ENCODE measurements around the gene DALRD3. TPM values are rescaled to one million over a fixed set of nuclear protein-coding genes. Genes with fewer than 3 reads are reported as not detected.

The DALRD3 gene
- total RNA-seq, 4 donors from 2014 or later: 35.7 to 48.6 (median 43.8) TPM

DNA sequence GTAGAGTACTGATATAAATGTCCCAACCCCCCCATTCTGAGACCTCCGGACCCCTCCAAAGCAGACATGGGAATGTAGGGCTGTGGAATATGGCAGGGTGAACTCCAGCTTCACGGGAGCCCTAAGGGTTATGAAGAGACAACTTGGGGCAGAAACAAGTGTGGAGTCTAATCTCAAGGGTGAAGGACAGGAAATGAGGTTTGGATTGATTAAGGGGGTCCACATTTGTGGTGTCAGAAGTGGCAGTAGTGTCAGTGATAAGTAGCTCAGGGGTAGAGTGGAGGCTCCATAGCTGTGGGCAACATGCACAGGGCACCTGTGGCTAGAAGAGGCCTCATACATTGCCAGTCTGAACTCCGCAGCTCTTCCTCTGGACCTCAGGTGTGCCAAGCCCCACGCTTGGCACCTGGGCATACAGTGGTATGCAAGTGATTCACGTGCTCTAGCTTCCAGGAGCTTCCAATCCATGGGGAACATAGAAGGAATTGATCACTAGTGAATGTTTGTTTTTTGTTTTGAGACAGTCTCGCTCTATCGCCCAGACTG lies 32.5 kb downstream of the DALRD3 start:
- Histone ChIP-seq H3K4me3 (no peak overlapping the region), H3K27me3 (no peaks in the 10 kb centered on the region), H3K9me3 (no peaks in the 10 kb centered on the region), H3K36me3 (peaks cover 6 to 52% (median 11%) of the 10 kb centered on the region in 3 donors), H3K27ac (no peak overlapping the region), H3K4me1 (peaks cover 0 to 28% (median 9%) of the 10 kb centered on the region in 4 donors)
- 87 to 90% methylated on average over 7 of the region's 7 CpGs for WGBS, 2 donors
- TF ChIP-seq, protein P1, sequence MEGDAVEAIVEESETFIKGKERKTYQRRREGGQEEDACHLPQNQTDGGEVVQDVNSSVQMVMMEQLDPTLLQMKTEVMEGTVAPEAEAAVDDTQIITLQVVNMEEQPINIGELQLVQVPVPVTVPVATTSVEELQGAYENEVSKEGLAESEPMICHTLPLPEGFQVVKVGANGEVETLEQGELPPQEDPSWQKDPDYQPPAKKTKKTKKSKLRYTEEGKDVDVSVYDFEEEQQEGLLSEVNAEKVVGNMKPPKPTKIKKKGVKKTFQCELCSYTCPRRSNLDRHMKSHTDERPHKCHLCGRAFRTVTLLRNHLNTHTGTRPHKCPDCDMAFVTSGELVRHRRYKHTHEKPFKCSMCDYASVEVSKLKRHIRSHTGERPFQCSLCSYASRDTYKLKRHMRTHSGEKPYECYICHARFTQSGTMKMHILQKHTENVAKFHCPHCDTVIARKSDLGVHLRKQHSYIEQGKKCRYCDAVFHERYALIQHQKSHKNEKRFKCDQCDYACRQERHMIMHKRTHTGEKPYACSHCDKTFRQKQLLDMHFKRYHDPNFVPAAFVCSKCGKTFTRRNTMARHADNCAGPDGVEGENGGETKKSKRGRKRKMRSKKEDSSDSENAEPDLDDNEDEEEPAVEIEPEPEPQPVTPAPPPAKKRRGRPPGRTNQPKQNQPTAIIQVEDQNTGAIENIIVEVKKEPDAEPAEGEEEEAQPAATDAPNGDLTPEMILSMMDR (IDR thresholded peaks at IDR 0.05): no peak
- TF ChIP-seq EP300 (IDR thresholded peaks at IDR 0.05) (no peak), POLR2A (IDR thresholded peaks at IDR 0.05) (no peak)
- DNase-seq (ENCODE audit: low spot score in 2 of 2): no peak

DNA sequence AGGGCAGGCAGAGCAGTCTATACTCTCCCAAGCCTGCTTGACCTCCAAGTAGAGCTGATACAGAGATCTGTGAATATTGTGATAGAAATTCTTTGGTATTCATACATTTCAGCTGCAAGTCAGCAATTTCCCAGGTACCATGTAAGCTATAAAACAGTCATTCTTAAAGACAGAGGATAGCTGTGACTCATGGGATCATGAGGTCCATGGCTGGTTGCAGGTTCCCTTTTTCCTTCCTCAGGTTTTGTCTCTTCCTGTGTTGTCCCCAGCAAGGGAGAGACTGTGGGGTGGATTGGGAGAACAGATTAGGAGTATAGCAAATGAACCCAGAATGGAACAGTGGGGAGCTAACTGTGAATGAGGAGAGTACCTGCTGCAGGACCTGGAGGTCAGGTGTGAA lies 33.7 kb downstream of the DALRD3 start:
- Histone ChIP-seq H3K27ac (no peak overlapping the region), H3K4me3 (no peak overlapping the region), H3K27me3 (no peaks in the 10 kb centered on the region), H3K9me3 (no peaks in the 10 kb centered on the region), H3K4me1 (peaks cover 0 to 26% (median 8%) of the 10 kb centered on the region in 4 donors), H3K36me3 (peaks cover 6 to 65% (median 20%) of the 10 kb centered on the region in 3 donors)
- no peak for TF ChIP-seq EP300 (IDR thresholded peaks at IDR 0.05)
- DNase-seq (ENCODE audit: low spot score in 2 of 2): no peak

DNA sequence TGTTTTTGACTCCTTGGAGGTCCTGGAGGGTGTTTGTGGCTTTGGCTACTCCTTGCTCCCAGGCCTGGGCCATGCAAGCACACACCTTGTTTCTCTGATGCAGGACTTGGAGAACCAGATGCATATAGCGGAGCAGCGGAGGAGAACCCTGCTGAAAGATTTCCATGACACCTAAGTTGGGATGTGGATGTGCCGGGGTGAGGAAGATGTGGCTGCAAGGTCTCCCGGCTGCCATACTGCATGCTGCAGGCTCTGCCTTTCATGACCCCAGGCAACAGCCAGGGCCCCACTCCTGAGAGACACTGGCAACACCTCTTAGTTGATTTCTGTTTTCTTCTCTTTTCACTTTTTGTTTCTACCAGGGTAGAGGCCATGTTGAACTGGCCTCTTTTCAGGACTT lies 35.3 kb downstream of the DALRD3 start:
- DNase-seq (ENCODE audit: low spot score in 2 of 2): no peak
- Histone ChIP-seq H3K36me3 (peaks cover 6 to 79% (median 20%) of the 10 kb centered on the region in 3 donors), H3K9me3 (no peaks in the 10 kb centered on the region), H3K27me3 (no peaks in the 10 kb centered on the region), H3K4me1 (peaks cover 0 to 12% (median 0%) of the 10 kb centered on the region in 4 donors), H3K27ac (no peak overlapping the region), H3K4me3 (no peak overlapping the region)
- 86 to 88% methylated on average over 4 of the region's 4 CpGs for WGBS, 2 donors
- TF ChIP-seq, protein P1 (IDR thresholded peaks at IDR 0.05): no peak
- TF ChIP-seq EP300 (IDR thresholded peaks at IDR 0.05) (no peak), POLR2A (IDR thresholded peaks at IDR 0.05) (no peak)

DNA sequence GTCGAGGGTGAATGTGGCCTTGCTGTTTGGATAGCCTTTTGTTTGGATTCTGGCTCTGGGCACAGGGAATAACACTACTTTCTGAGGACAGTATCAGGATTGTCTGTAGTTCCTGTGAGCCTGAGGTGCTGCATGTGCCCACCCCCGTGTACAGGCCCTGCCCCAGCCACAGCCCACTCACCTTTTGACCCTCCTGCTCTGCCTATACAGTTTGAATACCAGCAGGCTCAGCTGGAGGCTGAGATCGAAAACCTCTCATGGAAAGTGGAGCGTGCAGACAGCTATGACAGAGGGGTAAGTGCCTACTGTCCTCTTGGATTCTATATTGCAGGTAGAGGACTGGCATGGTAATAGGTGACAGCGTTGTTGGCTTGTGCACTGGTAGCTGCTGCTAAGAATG lies 35.7 kb downstream of the DALRD3 start:
- H3K27ac ChIP-seq: no peak overlapping the region
- no peak for DNase-seq (ENCODE audit: low spot score in 2 of 2)
- TF ChIP-seq, protein P1 (IDR thresholded peaks at IDR 0.05): no peak
- TF ChIP-seq POLR2A (IDR thresholded peaks at IDR 0.05) (no peak), EP300 (IDR thresholded peaks at IDR 0.05) (no peak)
- H3K4me3 ChIP-seq: no peak overlapping the region
- H3K27me3 ChIP-seq: no peaks in the 10 kb centered on the region
- 53 to 70% methylated on average over 5 of the region's 5 CpGs for WGBS, 2 donors
- H3K9me3 ChIP-seq: no peaks in the 10 kb centered on the region
- peaks cover 6 to 83% (median 24%) of the 10 kb centered on the region in 3 donors for H3K36me3 ChIP-seq
- peaks cover 0 to 8% (median 0%) of the 10 kb centered on the region in 4 donors for H3K4me1 ChIP-seq

DNA sequence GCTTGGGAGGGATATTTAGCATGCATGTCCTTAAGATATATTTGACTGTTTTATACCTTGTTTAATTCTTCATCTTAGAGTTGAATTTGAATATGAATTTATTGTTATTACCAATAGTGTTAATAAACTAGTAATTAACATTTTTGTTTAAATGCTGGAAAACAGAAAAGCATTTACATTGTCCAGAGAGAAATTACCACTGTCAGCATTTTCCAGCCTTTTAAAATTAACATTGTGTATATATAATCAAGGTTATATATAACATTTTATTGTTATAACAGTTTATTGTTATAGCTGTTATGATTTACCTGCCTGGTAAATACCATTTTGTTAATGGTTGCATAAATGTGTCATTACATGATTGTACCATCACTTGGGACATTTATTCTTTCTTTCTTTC lies 36.4 kb downstream of the DALRD3 start:
- H3K36me3 ChIP-seq: peaks cover 6 to 90% (median 30%) of the 10 kb centered on the region in 3 donors
- peaks cover 0 to 8% (median 0%) of the 10 kb centered on the region in 4 donors for H3K4me1 ChIP-seq
- DNase-seq (ENCODE audit: low spot score in 2 of 2): no peak
- no peak overlapping the region for H3K4me3 ChIP-seq
- H3K27ac ChIP-seq: no peak overlapping the region
- TF ChIP-seq POLR2A (IDR thresholded peaks at IDR 0.05) (no peak), EP300 (IDR thresholded peaks at IDR 0.05) (no peak)
- TF ChIP-seq, protein P1 (IDR thresholded peaks at IDR 0.05): no peak
- no peaks in the 10 kb centered on the region for H3K27me3 ChIP-seq
- no peaks in the 10 kb centered on the region for H3K9me3 ChIP-seq
